NCI-H1694 (cell line): ENCODE measurements around the gene NCOA7.

Experiments used
- DNase-seq: peaks from one replicate; lab custom pipeline; 2025; lab: John Stamatoyannopoulos, UW

The NCOA7 gene, protein sequence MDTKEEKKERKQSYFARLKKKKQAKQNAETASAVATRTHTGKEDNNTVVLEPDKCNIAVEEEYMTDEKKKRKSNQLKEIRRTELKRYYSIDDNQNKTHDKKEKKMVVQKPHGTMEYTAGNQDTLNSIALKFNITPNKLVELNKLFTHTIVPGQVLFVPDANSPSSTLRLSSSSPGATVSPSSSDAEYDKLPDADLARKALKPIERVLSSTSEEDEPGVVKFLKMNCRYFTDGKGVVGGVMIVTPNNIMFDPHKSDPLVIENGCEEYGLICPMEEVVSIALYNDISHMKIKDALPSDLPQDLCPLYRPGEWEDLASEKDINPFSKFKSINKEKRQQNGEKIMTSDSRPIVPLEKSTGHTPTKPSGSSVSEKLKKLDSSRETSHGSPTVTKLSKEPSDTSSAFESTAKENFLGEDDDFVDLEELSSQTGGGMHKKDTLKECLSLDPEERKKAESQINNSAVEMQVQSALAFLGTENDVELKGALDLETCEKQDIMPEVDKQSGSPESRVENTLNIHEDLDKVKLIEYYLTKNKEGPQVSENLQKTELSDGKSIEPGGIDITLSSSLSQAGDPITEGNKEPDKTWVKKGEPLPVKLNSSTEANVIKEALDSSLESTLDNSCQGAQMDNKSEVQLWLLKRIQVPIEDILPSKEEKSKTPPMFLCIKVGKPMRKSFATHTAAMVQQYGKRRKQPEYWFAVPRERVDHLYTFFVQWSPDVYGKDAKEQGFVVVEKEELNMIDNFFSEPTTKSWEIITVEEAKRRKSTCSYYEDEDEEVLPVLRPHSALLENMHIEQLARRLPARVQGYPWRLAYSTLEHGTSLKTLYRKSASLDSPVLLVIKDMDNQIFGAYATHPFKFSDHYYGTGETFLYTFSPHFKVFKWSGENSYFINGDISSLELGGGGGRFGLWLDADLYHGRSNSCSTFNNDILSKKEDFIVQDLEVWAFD

DNA sequence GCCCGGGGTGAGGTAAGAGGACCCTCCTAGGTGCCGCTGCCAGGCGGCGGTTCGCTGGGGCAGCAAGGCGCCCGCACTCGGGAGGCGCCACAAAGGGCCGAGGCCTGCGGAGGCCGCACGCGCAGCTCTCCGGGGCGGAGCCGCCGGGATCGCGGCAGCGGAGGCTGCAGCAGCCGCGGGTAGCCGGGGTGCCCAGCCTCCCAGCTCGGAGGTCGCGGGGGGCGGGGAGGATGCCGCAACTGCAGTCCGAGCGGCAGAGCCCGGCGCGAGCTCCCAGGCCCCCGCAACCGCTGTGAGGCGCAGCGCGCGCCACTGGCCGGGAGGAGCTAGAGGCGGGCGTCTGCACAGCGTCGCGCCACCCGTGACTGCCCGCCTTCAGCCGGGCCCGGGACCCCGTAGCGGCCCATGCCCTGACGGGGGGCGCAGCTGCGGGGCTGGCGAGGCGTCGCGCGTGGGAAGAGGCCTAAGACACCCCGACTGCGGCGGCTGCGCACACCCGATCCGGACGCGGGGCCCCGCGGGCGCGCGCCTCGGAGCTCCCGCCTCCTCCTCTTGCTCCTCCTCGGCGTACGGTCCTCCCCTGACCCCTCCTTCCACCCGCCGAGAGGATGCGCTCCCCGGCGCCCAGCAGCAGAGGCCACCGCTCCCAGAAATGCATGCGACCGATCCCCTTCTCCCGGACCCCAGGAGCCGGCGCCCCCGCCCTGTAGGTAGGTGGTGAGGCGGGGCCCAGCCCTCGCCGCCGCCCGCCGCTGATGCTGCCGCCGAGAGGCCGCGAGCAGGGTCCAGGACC is at the start of gene NCOA7:
Gene NCOA7, plus strand, starts transcription at position 603 of the 793 bp plus-strand sequence. CDS start 24,395 bp downstream, outside the sequence.
- peak; percentile 20 for DNase-seq

DNA sequence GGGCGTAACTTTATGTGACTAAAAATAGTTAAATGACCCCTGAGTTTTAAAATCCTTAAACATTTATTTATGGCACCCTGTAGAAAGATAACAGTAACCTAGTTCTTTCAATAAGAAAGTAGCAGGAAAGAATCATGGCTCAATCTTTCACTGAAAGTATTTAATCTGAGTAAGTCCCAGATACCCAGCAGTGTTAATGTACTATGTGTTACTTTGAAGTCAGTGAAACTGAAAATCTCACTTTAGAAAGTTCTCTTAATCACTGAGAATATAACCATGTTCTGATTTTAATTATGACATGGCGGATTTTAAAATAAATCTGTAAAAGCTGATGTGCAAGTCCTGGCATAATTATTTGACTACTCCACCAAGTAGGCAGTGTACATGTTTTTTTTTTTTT is 49.4 kb upstream of the NCOA7 start:
- DNase-seq: no peak

DNA sequence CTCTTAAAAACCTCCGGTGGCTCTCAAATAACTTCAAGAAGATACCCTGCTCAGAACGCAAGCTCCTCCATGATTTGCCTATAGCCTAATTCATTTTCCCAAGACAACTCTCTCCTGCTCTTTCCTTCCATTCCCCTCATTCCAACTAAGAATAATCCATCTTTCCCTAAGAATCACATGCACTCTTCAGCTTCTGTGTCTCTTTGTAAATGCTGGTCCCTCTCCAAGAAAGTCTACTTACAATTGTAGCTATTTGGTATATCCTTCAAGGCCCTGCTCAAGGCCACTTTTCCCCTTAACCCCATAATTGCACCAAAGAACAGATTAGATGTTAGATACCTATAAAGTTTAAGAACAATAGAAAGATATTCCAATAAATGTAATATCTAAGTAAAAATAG is 48.7 kb upstream of the NCOA7 start:
- no peak for DNase-seq

DNA sequence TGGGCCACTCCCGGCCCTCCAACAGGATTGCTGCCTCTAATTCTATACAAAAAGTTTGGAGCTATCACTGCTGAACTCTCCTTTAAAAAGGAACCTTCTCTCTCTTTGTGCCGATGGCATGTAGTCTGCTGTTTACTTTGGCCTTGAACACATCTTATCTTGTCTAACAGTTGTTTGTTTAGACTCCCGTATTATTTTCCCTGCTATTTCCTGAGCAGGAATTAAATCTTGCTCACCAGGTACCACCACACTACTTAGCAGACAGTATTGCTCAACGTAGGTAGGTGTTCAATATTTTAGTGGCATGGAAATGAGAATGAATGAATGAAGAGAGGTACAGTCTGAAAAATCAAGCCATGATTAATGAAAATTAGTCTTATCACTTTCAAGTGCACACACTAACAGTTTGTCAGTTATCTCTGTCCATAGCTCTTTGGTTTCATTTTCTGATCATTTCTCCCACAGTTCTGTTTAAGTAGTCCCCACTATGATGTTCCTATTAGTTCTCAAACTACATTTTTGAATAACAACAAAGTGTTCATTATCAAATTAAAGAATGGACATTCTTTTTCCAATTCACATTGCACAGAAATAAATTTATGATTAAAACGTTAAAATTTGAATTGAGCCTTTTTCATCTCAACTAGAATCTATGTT is 48.2 kb upstream of the NCOA7 start:
- DNase-seq: no peak

DNA sequence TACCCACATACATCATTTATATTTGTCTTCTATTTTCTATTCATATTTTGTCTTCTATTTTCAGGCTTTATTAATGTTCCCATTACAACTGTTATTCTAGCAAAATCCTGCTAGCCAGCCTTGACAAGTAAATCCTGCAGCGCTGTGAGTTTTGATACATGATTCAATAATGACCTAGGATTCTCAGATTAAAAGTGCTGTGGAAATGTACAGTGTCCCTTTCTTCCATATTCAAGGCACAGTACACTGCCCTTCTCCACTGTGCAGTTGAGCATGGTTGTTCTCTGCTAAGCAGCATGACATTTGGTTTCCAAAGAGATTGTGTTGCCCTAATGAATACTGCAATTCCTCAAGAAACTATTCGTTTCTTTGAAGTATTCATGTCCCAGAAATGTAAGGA is 47.2 kb upstream of the NCOA7 start:
- DNase-seq: no peak

DNA sequence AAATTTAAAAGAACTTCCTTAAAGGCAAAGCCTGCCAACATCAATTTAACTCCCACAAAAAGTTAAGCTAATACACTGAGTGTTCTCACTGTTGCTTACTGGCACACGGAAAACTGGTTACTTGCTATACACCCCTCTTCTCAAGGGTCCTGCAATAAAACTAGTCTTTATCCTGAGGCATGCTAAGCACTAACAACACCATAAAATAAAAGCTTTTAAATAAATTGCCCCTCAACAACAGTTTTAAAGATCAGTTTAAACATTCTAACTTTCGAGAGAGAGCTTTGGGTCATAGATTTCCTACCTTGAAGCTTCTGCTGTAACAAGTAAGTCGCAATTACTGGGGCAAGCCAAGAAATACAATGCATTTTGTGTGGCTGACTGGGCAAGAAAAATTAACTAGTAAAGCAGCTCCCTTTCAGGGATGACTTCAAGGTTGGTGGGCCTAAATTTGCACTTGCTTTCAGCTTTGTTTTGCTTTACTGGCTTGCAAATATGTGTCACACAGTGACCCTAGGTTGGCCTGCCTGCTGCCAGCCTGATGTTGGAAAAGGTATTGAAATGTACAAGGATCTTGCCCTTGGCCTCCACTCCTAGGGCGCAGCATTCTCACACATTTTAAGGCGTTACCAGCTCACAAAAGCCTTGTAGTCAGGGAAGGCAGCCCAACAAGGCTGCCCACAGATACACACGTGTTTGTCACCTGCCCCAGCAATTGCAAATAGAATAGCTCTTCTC is 45.3 kb upstream of the NCOA7 start:
- DNase-seq: no peak

DNA sequence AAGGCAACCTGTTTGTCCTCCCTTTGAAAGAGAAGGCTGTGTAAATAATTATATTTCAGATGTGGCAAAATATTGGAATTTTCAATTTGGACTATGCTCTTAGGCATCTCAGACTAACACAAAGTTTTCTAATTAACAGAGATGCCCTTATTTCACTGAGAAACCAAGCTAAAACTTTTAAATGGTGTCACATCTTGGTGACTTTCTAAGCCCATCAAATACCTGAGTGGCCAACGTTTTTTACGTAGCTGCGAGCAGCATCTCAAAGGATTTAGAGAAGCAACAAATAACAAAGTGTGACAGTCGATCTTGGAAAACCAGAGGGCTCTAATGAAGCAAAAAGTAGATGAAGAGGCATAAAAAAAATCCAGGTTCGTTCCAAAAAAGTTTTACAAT is 44.7 kb upstream of the NCOA7 start:
- no peak for DNase-seq

DNA sequence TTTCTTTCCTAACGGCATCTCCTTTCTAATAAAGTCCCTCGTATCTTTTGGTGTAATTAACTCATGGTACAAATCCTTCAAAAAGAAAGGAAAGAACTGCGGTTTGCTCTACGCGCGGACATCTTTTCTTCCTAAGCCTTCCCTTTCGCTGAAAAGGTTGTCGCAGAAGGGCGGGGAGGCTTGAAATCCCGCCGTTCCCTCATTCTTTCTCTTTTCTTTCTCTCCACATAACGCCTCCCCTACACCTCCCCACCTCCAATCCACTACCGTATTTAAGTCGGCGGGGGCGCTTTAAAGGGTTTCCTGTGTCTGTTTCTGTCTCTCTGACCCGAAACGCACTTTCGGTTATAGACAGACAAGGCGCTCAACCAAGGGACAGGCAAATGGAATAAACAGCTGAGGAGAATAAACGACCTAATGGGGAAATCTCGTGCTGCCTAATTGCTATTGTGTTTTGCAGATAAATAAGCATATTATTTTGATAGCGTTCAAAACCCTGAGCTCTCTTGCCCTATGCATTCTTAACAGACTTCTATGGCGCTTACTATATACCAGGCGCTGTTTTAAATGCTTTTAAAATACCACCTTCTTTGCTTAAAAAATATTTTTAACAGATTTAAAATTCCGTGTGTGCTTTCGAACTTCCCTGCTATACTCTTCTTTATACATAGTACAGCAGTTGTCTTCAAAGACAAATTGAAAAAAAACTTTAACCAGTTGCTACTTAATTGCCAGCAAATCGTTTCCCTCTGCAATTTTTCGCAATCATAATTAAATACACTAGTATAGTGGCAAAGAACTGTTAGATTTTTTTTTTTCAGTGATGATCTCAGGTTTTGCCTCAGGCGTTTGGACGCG is 43.8 kb upstream of the NCOA7 start:
- no peak for DNase-seq

DNA sequence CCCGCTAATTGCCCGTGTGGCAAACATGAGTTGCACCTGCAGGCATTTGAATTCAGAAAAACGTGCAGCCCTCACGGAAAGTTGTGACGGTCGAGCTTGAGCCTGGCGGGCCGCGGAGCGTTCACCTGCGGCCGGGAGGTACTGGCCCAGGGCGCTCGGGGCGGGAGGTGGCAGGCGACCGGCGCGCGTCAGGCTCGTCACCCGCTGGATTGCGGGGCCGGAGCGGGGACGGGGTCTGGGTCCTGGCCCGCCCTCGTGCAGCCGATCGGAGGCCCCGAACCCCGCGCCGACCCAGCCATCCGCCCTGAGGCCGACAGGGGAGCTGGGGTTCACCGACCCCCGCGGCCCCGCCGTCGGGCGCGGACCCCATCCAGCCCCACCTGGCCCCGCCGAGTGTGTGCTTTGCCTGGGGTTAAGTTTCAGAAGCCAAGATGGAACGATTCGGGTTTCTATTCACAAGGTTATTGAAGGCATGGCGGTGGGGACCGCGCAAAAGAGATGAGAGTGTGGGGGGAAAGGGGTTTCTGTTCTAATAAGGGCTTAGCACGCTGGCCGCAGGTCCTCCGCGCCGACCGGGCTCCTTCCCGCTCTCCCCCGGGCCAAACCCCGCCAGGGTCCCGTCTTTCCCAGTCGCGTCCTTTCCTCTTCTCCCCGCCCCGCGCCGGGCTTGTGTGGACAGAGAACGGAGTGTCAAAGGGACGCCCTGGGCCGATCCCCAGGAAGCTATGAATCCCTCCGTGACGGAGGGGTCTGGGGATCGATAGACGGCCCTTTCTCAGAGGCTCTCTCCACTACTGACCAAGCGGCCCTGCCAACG is 43.0 kb upstream of the NCOA7 start:
- DNase-seq: no peak

DNA sequence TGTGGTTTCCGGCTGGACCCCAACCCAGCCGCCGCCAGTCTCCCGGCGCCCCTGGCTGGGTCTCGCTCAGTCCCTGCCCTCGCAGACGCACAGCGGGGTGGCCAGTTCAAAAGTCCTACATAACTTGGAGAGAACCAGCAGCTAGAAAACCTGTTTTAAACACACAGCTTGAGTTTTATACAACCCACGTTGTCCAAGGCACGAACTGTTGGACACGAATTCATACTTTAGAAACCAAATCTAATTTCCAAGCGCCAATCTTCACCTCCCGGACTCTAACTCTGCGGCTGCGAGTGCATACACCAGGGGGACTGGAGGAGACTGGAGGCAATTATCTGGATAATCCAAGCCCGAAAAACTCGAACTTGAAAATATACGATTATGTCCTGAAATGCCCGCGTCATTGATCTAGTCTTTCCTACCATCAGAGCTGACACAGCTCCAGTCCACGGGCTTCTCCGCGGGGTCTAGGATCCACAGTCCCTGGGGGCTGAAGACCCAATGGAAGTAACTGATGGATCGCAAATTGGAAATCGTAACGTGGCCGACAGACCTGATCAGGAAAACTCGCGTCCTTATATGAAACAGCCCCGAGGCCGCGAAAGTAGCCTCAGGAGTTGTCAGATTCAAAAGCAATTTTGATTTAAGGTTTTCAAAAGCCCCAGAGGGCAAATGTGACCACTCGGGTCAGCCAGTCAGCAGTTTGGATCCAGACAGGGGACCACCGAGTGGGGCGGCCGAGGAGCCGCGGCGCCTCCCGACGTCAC is 42.2 kb upstream of the NCOA7 start:
- DNase-seq: no peak

DNA sequence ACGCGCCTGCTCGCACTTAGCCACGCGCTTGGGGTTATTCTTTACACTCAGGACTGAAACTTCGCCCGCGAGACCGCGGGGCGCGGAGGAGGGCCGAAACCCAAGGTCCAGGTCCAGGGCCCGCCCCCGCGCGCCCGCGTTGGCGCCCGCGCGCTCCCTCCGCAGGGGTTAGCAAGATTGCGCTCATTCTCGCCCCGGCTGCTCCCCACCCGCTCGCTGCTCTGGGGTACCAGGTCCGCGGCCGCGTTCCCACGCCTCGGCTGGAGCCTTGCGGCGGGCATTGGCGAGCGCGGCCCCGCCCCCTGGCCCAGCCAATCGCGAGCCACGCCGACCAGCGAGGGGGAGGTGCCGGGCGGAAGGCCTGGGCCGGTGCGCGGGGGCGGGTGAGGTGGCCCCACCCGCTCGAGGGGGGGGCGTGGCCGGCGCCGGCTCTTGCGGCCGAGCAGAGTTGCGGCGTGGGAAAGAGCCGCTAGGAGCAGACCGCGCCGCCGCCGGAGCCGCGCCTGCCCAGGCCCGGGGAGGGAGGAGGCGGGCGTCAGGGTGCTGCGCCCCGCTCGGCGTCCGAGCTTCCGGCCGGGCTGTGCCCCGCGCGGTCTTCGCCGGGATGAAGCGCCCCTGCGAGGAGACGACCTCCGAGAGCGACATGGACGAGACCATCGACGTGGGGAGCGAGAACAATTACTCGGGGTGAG is 41.4 kb upstream of the NCOA7 start, which contains the start of gene HEY2:
Gene HEY2, plus strand, starts transcription at position 460 of the 692 bp plus-strand sequence. Its CDS starts 145 bp downstream, at position 605.
- DNase-seq: peak; percentile 56

DNA sequence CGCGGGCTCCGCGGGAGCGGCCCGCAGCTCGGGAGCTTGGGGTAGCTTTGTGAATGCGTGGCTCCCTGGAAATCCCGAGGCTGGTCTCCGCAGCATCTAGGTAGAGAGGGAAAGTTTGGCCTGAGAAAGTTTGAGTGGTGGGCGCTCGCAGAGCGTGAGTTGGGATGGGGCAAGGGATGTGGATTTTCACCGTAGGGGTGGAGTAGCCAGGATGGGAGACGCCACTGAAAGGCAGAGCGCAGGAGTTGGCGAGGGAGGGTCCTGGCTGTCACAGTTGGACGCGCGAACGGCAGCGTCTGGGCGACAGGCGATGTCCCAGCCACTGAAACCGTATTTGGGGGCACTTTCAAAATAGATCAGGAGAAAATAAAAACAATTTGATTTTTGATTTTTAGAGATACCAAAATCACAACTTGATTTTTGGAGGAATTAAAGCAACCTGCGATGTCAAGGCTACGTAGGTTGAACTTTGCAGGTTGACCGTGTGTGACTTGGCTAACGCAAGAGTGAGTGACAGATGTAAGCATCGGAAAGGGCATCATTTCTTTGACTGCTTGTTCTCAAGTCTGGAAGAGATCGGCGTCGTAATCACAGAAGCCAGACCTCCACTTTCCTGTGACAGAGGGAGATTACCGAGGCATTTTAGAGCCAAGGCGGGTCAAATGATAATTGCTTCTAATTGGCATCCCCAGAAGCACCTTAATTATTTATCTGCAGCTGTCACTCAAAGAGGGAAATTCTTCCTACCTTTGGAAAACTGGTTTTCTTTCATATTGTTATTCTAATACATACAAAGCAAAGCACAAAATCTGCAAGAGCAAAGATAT is 40.7 kb upstream of the NCOA7 start:
- peak; percentile 11 for DNase-seq

DNA sequence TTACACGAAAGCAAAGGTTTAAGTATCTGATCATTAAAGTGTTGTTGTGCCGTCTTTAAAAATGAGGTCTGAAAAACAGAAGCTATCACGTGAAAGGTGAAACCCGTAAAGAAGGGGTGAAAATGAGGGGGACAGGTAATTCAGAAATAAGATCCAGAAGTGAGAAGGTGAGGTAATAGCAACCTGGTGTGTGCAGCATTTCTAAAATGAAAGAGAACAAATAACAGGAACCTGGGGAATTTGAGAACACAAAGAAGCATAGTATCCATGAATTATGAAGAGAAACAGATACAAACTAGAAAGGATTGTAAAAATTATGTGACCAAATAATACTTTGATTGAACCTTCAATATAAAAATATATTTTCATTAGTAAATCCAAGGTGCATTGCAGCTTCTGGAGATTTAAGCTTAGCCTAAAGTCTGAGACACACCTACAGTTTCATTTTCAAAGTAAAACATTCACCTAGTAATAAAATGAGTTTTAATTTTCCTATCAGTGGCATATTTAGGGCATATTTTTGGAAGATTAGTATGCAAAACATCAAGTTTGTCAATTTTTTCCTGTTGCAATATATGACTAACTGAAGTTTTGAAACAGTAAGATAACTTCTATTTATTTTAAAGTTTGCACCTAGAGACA is 39.9 kb upstream of the NCOA7 start:
- DNase-seq: no peak

DNA sequence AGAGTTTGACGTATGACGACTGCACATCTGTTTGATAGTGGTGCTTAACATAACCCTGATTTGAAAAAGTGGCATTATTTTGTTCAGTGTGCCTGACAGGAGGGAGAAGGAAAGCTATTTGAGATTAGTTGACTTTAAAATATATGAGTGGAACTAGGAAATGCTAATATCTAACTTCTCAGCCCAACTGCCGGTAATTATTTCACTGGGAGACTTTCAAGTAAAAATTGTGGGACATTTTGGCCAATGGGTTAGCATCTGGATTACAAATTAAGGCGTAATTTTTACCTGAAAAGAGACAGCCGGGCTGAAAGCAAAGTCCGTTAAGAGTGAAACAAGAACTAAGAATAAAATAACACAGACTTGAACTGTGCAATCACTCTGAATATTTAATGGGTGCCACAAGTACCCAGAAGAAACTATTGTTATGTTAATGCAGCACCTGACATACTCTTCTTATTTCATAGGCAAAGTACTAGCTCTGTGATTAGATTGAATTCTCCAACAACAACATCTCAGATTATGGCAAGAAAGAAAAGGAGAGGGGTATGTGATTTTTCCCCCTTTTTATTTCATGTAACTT is 39.3 kb upstream of the NCOA7 start:
- no peak for DNase-seq

DNA sequence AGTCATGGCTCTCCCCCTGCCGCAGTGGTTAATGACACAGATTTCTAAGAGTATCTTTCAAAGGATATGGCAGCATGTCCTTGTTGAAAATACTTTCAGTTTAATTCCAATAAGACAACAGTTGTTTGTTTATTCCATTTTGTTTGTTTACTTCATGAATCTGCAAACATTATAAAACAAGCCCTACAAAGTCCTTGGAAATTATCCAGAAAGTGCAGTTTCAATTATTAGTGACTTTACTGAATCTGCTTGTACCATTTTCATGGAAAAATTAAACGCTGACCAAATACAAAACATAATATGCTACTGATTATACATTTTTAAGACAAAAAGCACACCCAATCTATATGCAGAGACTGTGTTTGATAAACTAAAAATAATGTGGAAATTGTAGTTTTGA is 38.0 kb upstream of the NCOA7 start:
- no peak for DNase-seq
